ENCODE data around the gene BICDL1.

BICDL1 gene

DNA sequence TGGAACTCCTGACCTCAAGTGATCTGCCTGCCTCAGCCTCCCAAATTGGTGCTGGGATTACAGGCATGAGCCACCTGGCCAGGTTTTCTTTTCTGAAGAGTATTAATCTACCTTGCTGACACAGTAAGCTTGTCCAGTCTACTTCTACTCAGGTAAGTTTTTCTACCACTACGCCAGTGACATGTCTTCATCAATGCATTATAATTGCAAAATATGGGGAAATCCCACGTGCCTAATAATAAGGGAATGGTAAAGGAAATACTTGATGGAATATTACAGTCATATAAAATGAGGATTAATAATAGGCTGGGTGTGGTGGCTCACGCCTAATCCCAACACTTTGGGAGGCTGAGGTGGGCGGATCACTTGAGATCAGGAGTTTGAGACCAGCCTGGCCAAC lies 65.3 kb downstream of the BICDL1 start:
- Mint-ChIP-seq H3K4me1 (ENCODE audit: low read depth) (peaks cover 13% of the 10 kb centered on the region), H3K27ac (no peak overlapping the region), H3K27me3 (ENCODE audit: low read depth) (no peaks in the 10 kb centered on the region), H3K4me3 (no peak overlapping the region), H3K9me3 (no peaks in the 10 kb centered on the region), H3K36me3 (ENCODE audit: low read depth) (peaks cover 11% of the 10 kb centered on the region)

DNA sequence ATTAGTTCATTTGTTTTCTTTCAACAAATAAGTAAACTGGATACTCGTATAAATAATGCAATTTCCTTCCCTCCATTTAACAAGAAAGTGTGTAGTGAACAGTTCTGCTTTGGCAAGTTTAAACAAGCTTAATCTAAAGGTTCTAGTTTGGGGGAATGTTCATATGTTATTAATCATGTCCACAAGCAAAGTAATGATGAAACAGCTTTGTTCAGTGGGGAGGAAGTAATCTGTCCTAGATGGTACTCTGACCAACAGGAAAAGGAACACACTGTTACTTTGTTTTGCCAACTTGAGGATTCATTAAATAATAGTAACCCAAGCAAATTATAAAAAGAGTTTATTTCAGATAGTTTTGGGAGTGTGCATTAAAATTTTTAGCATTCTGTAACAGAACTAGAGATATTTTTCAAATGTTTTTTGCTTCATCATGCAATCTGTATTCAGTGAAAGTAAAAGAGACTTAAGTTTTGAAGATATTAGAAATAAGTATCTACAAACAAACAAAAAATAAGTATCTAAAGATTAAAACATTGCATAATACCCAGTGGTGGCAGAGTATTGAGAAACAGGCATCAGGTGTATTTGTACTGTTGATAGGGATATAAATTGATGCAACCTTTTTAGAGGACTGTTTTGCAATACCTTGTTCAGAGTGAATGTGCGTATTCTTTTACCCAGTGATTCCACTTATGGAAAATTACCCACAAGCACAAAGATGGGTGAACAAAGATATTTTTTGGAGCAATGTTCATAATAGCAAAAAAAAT lies 66.4 kb downstream of the BICDL1 start:
- Mint-ChIP-seq H3K27ac (no peak overlapping the region), H3K4me3 (no peak overlapping the region)

DNA sequence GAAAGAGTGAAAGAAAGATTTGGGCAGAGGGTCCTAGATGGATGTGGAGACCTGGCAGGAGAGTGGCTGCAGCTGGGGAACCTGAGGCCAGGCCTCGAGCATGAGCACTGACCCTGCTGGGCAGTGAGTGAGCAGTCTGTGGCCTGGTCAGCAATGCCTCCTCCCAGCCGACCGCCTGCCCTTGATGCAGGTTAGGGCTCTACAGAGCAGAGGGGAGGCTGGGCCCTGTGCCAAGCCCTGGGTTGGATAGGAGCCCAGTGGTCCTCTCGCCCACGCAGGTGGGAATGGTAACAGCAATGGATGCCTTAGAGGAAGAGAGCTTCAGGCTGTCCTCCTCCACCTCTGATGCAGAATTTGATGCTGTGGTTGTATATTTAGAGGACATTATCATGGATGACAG lies 67.7 kb downstream of the BICDL1 start:
- H3K27ac Mint-ChIP-seq = no peak overlapping the region

More for the DNA sequence above, 66.4 kb downstream of the BICDL1 start:
- Mint-ChIP-seq H3K27me3 (ENCODE audit: low read depth) (no peaks in the 10 kb centered on the region), H3K36me3 (ENCODE audit: low read depth) (peaks cover 11% of the 10 kb centered on the region), H3K4me1 (ENCODE audit: low read depth) (peaks cover 11% of the 10 kb centered on the region), H3K9me3 (no peaks in the 10 kb centered on the region)

DNA sequence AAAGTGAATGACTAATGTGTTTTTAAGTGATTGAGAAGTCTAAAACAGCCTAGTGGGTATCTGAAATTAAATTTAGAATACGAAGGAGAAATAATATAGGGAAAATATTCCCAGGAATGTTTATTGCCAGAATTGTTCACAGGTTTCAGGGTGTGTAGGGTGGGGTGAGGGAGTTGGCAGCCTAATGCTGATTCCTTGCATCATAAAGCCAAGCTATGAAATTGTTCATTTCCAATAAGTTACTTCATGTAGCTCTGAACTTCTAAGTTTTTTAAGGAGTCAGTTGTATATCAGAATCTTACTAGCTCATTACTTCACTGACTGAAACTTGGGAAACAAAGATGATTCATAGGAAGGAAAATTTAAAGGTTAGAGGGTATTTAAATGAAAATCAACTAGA lies 71.2 kb downstream of the BICDL1 start:
- Mint-ChIP-seq H3K36me3 (ENCODE audit: low read depth) (peaks cover 16% of the 10 kb centered on the region), H3K4me3 (no peak overlapping the region), H3K27ac (no peak overlapping the region), H3K4me1 (ENCODE audit: low read depth) (peaks cover 4% of the 10 kb centered on the region), H3K9me3 (no peaks in the 10 kb centered on the region), H3K27me3 (ENCODE audit: low read depth) (no peaks in the 10 kb centered on the region)

More for the DNA sequence above, 67.7 kb downstream of the BICDL1 start:
- H3K27me3 Mint-ChIP-seq (ENCODE audit: low read depth) = no peaks in the 10 kb centered on the region
- H3K9me3 Mint-ChIP-seq = no peaks in the 10 kb centered on the region
- peaks cover 13% of the 10 kb centered on the region for H3K36me3 Mint-ChIP-seq (ENCODE audit: low read depth)
- no peak overlapping the region for H3K4me3 Mint-ChIP-seq
- peaks cover 9% of the 10 kb centered on the region for H3K4me1 Mint-ChIP-seq (ENCODE audit: low read depth)

DNA sequence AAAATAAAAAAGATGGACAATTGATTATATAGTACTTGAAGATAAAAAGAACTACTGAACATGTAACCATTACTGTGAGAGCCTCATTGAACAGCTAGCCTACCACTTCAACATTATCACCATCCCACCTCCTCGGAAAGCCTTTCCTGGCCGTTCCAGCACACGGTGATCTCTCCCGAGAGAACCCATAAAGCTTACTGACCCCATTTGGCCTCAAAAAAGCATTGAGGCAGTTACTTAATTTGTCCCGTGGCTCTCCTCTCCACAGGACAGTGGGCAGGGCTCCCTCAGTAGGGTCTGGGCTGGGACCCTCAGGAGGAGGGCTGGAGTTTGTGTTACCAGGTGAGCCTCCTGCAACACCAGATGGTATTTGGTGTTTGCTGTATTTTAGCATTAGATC lies 71.7 kb downstream of the BICDL1 start:
- Mint-ChIP-seq H3K36me3 (ENCODE audit: low read depth) (peaks cover 16% of the 10 kb centered on the region), H3K27ac (no peak overlapping the region), H3K27me3 (ENCODE audit: low read depth) (no peaks in the 10 kb centered on the region)

DNA sequence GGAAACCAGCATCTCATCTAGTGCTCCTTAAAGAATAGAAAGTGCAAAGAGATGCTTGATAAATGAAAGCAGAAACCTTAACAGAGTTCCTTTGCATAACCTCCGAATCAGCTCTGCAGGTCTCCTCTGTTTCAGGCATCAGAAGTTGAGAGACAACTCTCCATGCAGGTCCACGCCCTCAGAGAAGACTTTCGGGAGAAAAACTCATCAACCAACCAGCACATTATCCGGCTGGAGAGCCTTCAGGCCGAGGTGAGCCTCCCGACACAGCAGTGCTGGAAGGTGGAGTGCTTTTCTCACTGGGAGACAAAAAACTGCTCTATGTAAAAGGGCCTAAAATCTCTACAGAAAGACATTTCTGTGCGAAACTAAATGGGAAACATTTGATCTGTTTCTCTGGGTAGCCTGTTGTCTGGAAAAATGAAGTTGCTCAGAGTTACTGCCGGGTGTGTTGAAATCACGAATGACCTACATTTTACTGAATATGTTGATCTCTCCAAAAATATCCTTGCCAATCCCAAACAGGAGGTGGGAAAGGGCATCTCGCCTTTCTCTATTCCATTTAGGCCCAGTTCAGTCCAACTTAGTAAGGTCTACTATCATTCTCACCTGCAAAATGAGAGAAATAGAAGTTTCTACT lies 72.7 kb downstream of the BICDL1 start:
- no peak overlapping the region for H3K4me3 Mint-ChIP-seq

More for the DNA sequence above, 71.7 kb downstream of the BICDL1 start:
- Mint-ChIP-seq H3K4me1 (ENCODE audit: low read depth) (peaks cover 4% of the 10 kb centered on the region), H3K4me3 (no peak overlapping the region), H3K9me3 (no peaks in the 10 kb centered on the region)

DNA sequence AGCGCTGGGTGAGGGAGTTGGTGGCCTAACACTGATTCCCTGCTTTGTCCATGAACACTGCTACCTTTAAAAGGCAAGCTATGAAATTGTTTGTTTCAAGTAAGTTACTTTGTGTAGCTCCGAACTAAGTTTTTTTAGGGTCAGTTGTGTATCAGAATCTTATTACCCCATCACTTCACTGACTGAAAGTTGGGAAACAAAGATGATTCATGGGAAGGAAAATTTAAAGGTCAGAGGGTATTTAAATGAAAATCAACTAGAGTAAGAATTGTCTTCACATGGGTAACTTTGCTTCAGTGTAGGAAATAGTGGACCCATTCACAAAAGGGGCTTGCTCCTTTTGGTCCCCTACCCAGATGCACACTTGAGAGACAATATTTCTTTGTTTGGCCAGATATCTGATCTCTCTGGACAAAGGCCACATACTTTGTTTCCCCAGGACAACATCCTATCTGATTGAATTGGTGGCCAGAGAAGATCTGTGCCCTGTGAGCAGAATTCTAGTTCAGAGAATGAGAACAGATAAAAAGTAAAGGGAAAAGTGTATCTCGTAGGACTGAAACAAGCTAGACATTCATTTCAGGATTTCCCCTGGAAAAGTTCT lies 74.0 kb downstream of the BICDL1 start:
- no peak overlapping the region for H3K27ac Mint-ChIP-seq
- no peaks in the 10 kb centered on the region for H3K9me3 Mint-ChIP-seq
- H3K27me3 Mint-ChIP-seq (ENCODE audit: low read depth) = no peaks in the 10 kb centered on the region
- peaks cover 26% of the 10 kb centered on the region for H3K36me3 Mint-ChIP-seq (ENCODE audit: low read depth)
- H3K4me3 Mint-ChIP-seq = no peak overlapping the region
- H3K4me1 Mint-ChIP-seq (ENCODE audit: low read depth) = peaks cover 7% of the 10 kb centered on the region

More for the DNA sequence above, 72.7 kb downstream of the BICDL1 start:
- no peak overlapping the region for H3K27ac Mint-ChIP-seq
- H3K9me3 Mint-ChIP-seq = no peaks in the 10 kb centered on the region
- no peaks in the 10 kb centered on the region for H3K27me3 Mint-ChIP-seq (ENCODE audit: low read depth)
- peaks cover 24% of the 10 kb centered on the region for H3K36me3 Mint-ChIP-seq (ENCODE audit: low read depth)
- H3K4me1 Mint-ChIP-seq (ENCODE audit: low read depth) = peaks cover 5% of the 10 kb centered on the region

DNA sequence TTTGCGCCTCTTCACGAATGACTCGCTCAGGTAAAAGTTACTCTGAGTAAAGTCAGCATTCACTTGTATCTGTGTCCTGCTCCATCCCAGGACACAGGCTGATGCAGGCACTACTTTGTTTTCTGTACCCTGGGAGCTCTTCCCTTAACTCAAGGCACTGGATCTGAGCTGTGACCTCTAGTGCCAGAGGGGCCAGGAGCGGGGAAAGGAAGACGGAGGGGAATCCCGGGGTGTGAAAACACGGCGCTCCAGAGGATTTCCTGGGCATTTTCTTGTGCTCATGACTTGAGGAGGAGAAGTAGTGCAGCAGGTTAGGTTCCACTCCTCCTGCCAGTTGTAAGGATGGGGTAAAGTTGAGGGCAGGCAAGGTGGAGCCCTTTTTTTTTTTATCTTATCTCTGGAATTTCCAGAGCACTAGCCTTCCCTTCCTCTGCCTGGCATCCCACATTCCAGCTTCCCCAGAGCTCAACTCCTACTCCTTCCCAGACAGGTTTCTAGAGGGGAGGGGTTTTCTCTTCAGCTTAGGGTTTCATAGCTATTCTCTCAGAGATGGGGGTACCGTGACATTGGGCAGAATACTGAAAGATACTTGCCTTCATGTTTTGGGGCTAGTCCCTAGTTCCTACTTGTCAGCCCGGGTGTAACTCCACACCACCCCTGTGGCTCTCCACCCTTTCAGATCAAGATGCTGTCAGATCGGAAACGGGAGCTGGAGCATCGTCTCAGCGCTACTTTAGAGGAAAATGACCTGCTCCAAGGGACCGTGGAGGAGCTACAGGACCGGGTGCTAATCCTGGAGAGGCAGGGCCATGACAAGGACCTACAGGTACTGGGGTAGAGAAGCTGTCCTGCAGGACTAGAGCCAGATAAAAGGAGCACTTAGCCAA lies 75.3 kb downstream of the BICDL1 start:
- no peaks in the 10 kb centered on the region for H3K9me3 Mint-ChIP-seq
- peaks cover 9% of the 10 kb centered on the region for H3K4me1 Mint-ChIP-seq (ENCODE audit: low read depth)
- peaks cover 26% of the 10 kb centered on the region for H3K36me3 Mint-ChIP-seq (ENCODE audit: low read depth)
- H3K27ac Mint-ChIP-seq = peak overlapping the region; percentile 49
- no peaks in the 10 kb centered on the region for H3K27me3 Mint-ChIP-seq (ENCODE audit: low read depth)
- H3K4me3 Mint-ChIP-seq = no peak overlapping the region

DNA sequence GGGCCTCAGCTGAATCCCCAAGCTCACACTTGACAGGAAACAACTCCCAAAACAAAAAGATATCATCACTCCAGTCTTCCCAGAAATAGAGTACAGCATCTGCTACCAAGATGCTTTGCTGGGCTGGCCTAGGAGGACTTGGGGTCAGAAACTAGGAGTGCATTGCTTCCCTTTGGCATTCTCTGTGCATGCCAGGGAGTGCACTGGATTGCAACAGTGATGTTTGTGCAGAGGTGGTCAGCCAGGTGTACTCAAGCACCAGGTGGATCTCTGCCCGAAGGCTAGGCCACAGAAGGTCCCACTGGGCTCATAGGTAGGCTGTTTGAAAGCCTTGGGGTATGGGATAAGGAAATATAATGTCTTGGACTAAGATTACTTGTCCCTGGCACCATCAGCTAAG lies 76.4 kb downstream of the BICDL1 start:
- Mint-ChIP-seq H3K27me3 (ENCODE audit: low read depth) (no peaks in the 10 kb centered on the region), H3K27ac (no peak overlapping the region)

DNA sequence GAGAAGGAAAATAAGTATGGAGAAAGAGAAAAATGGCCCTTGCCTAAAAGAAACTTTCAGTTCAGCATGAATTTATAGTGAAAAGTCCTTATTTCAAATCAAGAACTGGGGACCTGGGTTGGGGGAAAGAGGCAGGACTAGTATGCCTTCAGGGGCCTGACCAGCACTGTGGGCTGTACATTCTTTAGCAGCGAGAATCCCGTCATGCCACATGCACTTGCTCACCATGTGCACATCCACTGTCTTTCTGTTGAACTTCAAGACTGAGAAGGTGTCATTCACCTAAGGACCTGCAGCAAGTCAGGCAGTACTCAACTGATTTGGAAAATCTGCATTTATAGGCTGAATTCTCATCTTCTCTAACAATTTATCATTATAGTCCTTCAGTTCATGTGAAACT lies 77.3 kb downstream of the BICDL1 start:
- H3K4me1 Mint-ChIP-seq (ENCODE audit: low read depth) = peaks cover 9% of the 10 kb centered on the region
- no peaks in the 10 kb centered on the region for H3K27me3 Mint-ChIP-seq (ENCODE audit: low read depth)
- H3K9me3 Mint-ChIP-seq = no peaks in the 10 kb centered on the region
- no peak overlapping the region for H3K4me3 Mint-ChIP-seq
- no peak overlapping the region for H3K27ac Mint-ChIP-seq
- H3K36me3 Mint-ChIP-seq (ENCODE audit: low read depth) = peaks cover 29% of the 10 kb centered on the region

More for the DNA sequence above, 76.4 kb downstream of the BICDL1 start:
- Mint-ChIP-seq H3K36me3 (ENCODE audit: low read depth) (peaks cover 26% of the 10 kb centered on the region), H3K9me3 (no peaks in the 10 kb centered on the region), H3K4me3 (no peak overlapping the region), H3K4me1 (ENCODE audit: low read depth) (peaks cover 9% of the 10 kb centered on the region)

DNA sequence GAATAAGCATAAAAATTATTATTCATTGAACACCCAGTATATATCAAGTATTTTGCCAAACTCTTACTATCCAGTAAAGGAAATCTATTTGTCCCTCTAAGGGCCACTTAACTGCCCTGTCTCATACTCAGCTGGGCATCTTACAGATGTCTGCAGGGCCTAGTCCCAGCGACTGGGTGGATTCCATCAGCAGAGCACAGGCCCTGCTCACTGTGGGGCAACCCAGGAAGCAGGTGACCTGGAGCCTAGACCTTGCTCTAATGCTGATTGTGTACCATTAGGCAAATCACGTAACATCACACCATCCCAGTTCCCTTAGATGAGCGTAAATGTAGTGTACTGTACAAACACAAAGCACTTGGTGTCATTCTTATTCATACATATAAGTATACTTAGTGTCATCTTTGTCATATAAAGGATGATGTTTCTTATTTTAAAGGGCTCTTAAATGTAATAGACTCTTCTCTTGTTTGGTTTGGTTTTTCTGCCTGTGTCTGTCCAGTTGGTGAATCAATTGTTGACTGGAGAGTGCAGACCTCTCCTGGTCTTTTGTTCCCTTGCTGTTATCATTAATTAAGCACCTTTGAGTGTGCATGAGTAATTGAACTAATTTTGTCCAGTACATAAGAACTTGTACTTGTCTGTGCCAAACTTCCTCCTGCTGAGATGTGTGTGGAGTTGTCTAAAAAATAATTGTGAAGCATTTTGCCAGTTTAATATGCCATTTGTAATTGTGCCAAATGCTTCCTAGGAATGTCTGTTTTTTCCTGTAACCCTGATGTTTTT lies 78.2 kb downstream of the BICDL1 start:
- peaks cover 34% of the 10 kb centered on the region for H3K36me3 Mint-ChIP-seq (ENCODE audit: low read depth)

DNA sequence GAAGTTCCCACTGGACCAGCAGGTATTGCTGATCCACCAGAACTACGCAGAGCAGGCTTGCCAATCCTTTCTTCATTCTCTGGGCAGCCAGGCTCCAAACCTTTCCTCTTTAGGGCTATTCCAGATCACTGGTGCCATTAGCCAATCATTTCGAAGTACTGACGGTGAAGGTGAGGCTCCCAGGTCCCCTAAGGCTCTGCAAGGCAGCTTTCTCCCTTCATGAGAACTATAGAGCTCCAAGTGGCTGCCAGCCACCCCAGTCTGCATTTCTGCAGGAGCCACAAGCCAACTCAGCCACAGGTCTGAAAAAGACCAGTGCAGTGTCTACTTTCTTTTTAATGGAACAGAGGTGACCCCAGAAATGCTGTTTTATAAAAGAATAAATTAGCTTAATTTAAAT lies 78.9 kb downstream of the BICDL1 start:
- Mint-ChIP-seq H3K4me3 (no peak overlapping the region), H3K27me3 (ENCODE audit: low read depth) (no peaks in the 10 kb centered on the region), H3K9me3 (no peaks in the 10 kb centered on the region), H3K4me1 (ENCODE audit: low read depth) (peaks cover 7% of the 10 kb centered on the region), H3K36me3 (ENCODE audit: low read depth) (peaks cover 40% of the 10 kb centered on the region), H3K27ac (no peak overlapping the region)

More for the DNA sequence above, 78.2 kb downstream of the BICDL1 start:
- no peaks in the 10 kb centered on the region for H3K27me3 Mint-ChIP-seq (ENCODE audit: low read depth)
- no peaks in the 10 kb centered on the region for H3K9me3 Mint-ChIP-seq
- H3K27ac Mint-ChIP-seq = no peak overlapping the region
- H3K4me1 Mint-ChIP-seq (ENCODE audit: low read depth) = peaks cover 9% of the 10 kb centered on the region
- no peak overlapping the region for H3K4me3 Mint-ChIP-seq

DNA sequence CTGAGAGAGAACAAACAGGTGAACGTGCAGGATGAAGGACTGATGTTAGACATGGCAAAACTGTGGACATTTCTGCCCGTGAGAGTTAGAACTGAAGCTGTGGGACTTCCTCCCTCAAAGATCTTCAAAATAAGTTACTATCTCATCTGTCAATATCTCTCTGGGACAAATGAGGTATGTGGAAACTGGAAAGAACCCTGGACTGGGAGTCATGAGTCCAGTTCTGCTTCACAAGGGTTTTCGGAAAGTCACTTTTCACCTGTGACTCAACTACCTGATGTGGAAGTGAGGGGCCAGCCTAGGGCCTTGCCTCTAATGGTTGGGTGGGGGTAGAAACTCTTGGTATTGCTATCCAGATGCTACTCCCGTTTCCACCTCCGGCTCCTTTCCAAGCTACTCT lies 80.2 kb downstream of the BICDL1 start:
- H3K4me1 Mint-ChIP-seq (ENCODE audit: low read depth) = peaks cover 12% of the 10 kb centered on the region
- no peaks in the 10 kb centered on the region for H3K27me3 Mint-ChIP-seq (ENCODE audit: low read depth)
- peaks cover 49% of the 10 kb centered on the region for H3K36me3 Mint-ChIP-seq (ENCODE audit: low read depth)

More for the DNA sequence above, 80.2 kb downstream of the BICDL1 start:
- Mint-ChIP-seq H3K4me3 (no peak overlapping the region), H3K9me3 (no peaks in the 10 kb centered on the region), H3K27ac (no peak overlapping the region)
